Fibroblast of villous mesenchyme (primary cell): ENCODE results near the gene METTL21A. TPM values are rescaled to one million over a fixed set of nuclear protein-coding genes. Genes with fewer than 3 reads are reported as not detected.

Source experiments
- DNase-seq: peaks from one replicate; pipeline ENCODE4 v3.0.0-alpha.2; 2010; ENCODE audit warnings: low read depth
- H3K4me3 ChIP-seq: 2 replicates; pipeline ENCODE4 v1.5.1; 2011; ENCODE audit warnings: low read depth, mild to moderate bottlenecking, low read length
- CTCF ChIP-seq: IDR thresholded peaks from 2 replicates; pipeline ENCODE4 v1.5.1; 2012; ENCODE audit warnings: low read depth, mild to moderate bottlenecking, low read length; ENCODE audit not compliant: insufficient read depth
- total RNA-seq: library from RNA; depleted of rRNA; stranded (reverse); fragments of >200 nt; gene quantifications from 2 replicates; pipeline ENCODE4 v1.2.3, GENCODE V29; 2012

The METTL21A gene
- total RNA-seq, 1 donor: 13.0 TPM

- DNase-seq: no peak
- H3K4me3 ChIP-seq: no peak overlapping the region
- TF ChIP-seq CTCF: no peak
Observed at GRCh38 chr2:207612714-207613113, 12.5 kb downstream of the METTL21A start.

- DNase-seq: no peak
- no peak for TF ChIP-seq CTCF
- H3K4me3 ChIP-seq: no peak overlapping the region
Observed at GRCh38 chr2:207606829-207607228, 18.4 kb downstream of the METTL21A start.

- no peak for TF ChIP-seq CTCF
- no peak overlapping the region for H3K4me3 ChIP-seq
- no peak for DNase-seq
Observed at GRCh38 chr2:207606399-207606798, 18.8 kb downstream of the METTL21A start.

- TF ChIP-seq CTCF: no peak
- DNase-seq: no peak
- no peak overlapping the region for H3K4me3 ChIP-seq
Observed at GRCh38 chr2:207603486-207603885, 21.7 kb downstream of the METTL21A start.

GRCh38 chr2:207601774-207602173 is 23.4 kb downstream of the METTL21A start:
- DNase-seq: no peak
- no peak for TF ChIP-seq CTCF

GRCh38 chr2:207600231-207600630 is 25.0 kb downstream of the METTL21A start:
- no peak for TF ChIP-seq CTCF
- no peak for DNase-seq
- H3K4me3 ChIP-seq: no peak overlapping the region

More at GRCh38 chr2:207601774-207602173, 23.4 kb downstream of the METTL21A start:
- H3K4me3 ChIP-seq: no peak overlapping the region

GRCh38 chr2:207599636-207600035 is 25.6 kb downstream of the METTL21A start:
- TF ChIP-seq CTCF: no peak
- DNase-seq: no peak
- no peak overlapping the region for H3K4me3 ChIP-seq
